Measurements from ENCODE around the gene COL6A3. TPM values are rescaled to one million over a fixed set of nuclear protein-coding genes. Genes with fewer than 3 reads are reported as not detected.

COL6A3 gene
- polyA plus RNA-seq, 1 of the 3 experiments (the other 2 are of a cell fraction), result 18.5 TPM

DNA sequence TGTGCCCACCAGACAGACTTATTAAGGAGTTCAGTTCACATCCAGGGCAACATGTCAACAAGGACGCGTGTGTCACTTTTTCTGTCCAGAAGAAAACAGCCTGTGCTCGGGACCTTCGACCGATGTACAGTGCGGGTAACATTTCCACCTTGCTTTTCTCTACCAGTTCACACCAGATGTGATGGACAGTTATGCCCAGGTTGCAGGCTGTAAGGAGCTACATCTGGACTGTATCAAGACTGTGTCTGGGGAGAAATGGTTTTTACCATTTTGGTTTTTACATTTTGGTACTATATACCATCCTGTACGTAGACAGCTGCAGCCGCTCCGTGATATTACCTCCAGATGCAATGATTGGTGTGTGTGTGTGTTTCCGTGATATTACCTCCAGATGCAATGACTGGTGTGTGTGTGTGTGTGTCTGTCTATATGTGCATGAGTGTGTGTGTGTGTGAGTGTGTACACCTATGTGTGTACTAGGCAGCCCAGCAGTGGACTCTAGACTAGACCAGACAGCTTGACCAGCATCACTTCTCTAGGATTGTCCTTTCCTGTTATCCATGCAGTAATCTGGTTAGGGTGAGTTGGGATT, 118.0 kb downstream of the COL6A3 start:
- DNase-seq, result no peak
- peaks cover 42 to 50% of the 10 kb centered on the region in 2 experiments for H3K4me1 ChIP-seq (ENCODE audit: control insufficient read depth in 1 of 2, insufficient read depth in 2 of 2, low read depth in 1 of 2, low read length in 1 of 2)
- H3K4me3 ChIP-seq (ENCODE audit: low read depth in 2 of 2, low read length in 1 of 2), result no peak overlapping the region
- H3K27ac ChIP-seq (ENCODE audit: low read depth in 2 of 2, low read length in 1 of 2), result peak overlapping the region; percentile 74 to 99; a peak in 3 of 4 replicates
- H3K9ac ChIP-seq, result peak overlapping the region; percentile 39; the same call in 1 of the 2 replicates
- 95% methylated on average over 10 of the region's 10 CpGs for WGBS (ENCODE audit: low lambda C conversion rate)
- no peaks in the 10 kb centered on the region for H3K79me2 ChIP-seq (ENCODE audit: insufficient read depth)
- H3K4me2 ChIP-seq, result no peak overlapping the region
- CTCF ChIA-PET, result interaction anchor here (0.7 to 1.5 kb wide), 3 partner anchors 142 to 276 kb away, joined by 3 to 4 read pairs (median 4); no protein-coding TSS in a partner anchor
- H3K9me3 ChIP-seq, result no peaks in the 10 kb centered on the region
- POLR2A ChIA-PET, result no interaction called here
- peaks cover 45% of the 10 kb centered on the region for H3F3A ChIP-seq (replicated peaks; ENCODE audit: insufficient read depth)
- H3K27me3 ChIP-seq (ENCODE audit: insufficient read depth), result no peaks in the 10 kb centered on the region
- H2AFZ ChIP-seq (ENCODE audit: low read depth), result no peak overlapping the region
- no peak for TF ChIP-seq SMC3 (IDR thresholded peaks at IDR 0.05; ENCODE audit: low read depth, low read length)
- H3K36me3 ChIP-seq (replicated peaks in 1 of 2; ENCODE audit: control insufficient read depth in 1 of 2, insufficient read depth in 2 of 2, low read length in 1 of 2), result no peaks in the 10 kb centered on the region
- no peaks in the 10 kb centered on the region for H4K20me1 ChIP-seq (ENCODE audit: insufficient read depth)
- H3K9me2 ChIP-seq, result no peaks in the 10 kb centered on the region

DNA sequence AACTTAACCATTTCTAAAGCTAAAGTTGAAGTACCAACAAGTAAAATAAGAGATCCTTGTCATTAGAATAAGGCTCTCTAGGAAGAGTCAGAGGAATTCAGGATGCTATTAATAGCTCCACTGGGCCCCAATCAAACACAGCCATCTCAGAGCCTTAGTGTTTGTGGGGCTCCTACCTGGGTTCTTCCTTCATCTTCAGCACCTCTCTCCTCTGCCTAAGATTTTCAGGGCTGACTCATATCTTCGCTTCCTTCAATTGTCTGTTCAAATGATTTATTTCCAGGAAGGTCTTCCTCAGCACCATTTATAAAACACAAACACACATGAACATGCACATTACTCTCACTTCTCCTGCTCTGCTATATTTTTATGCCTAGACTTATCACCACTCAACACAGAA, 119.5 kb downstream of the COL6A3 start:
- no peak overlapping the region for H3K4me3 ChIP-seq (ENCODE audit: low read depth in 2 of 2, low read length in 1 of 2)
- TF ChIP-seq MEF2A (IDR thresholded peaks at IDR 0.05; ENCODE audit: borderline replicate concordance, low read depth) (peak; percentile 60; the same call in 1 of the 2 replicates), FOXJ3 (CRISPR knock-in tag; IDR thresholded peaks at IDR 0.05) (no peak), RCOR1 (IDR thresholded peaks at IDR 0.05; ENCODE audit: low read length) (no peak), GATA2 (CRISPR knock-in tag; IDR thresholded peaks at IDR 0.05) (no peak), FOSL2 (IDR thresholded peaks at IDR 0.05; ENCODE audit: borderline replicate concordance, low read depth) (no peak)
- H3K27ac ChIP-seq (ENCODE audit: low read depth in 2 of 2, low read length in 1 of 2), result peak overlapping the region; percentile 74 to 99
- ChIA-PET POLR2A (interaction anchor here (1.8 kb wide), 1 partner anchor 21 kb away, joined by 4 read pairs; no protein-coding TSS in a partner anchor), CTCF (interaction anchor here (0.7 to 2.0 kb wide), 6 partner anchors 26 to 219 kb away, joined by 3 to 6 read pairs (median 4); no protein-coding TSS in a partner anchor)
- H3K36me3 ChIP-seq (replicated peaks in 1 of 2; ENCODE audit: control insufficient read depth in 1 of 2, insufficient read depth in 2 of 2, low read length in 1 of 2), result no peaks in the 10 kb centered on the region
- no peaks in the 10 kb centered on the region for H4K20me1 ChIP-seq (ENCODE audit: insufficient read depth)
- H3K9me2 ChIP-seq, result no peaks in the 10 kb centered on the region
- H3K9ac ChIP-seq, result peak overlapping the region; percentile 5; the same call in 1 of the 2 replicates
- H3F3A ChIP-seq (replicated peaks; ENCODE audit: insufficient read depth), result peaks cover 41% of the 10 kb centered on the region
- H3K27me3 ChIP-seq (ENCODE audit: insufficient read depth), result no peaks in the 10 kb centered on the region
- peaks cover 47 to 48% of the 10 kb centered on the region in 2 experiments for H3K4me1 ChIP-seq (ENCODE audit: control insufficient read depth in 1 of 2, insufficient read depth in 2 of 2, low read depth in 1 of 2, low read length in 1 of 2)
- H3K79me2 ChIP-seq (ENCODE audit: insufficient read depth), result no peaks in the 10 kb centered on the region
- peak overlapping the region; percentile 9; the same call in 1 of the 2 replicates for H3K4me2 ChIP-seq
- H3K9me3 ChIP-seq, result no peaks in the 10 kb centered on the region
- 96% methylated on average over 1 of the region's 1 CpG for WGBS (ENCODE audit: low lambda C conversion rate)
- H2AFZ ChIP-seq (ENCODE audit: low read depth), result 0 out of 2 replicates have a peak overlapping the region, but pooled peaks have one; percentile 19
- no peak for DNase-seq

DNA sequence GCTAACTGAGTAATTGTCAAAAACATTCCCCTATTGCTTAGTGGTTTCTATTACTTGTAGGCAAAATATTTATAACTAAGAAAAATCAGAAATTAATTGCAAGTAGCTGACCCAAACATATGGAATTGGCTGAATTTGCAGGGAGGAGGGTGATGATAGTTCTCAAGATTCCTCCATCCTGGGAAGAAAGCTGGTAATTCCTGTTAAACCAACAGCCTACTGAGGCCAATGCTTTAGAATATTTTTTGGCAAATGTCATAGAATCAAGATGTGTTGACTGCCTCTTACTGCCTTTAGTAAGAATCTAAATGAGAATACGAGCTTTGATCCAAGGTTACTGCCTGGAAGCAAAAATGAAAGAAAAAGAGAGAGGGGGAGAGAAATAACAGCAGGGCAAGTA, 120.0 kb downstream of the COL6A3 start:
- no peak for DNase-seq
- POLR2A ChIA-PET, result interaction anchor here (1.8 kb wide), 1 partner anchor 21 kb away, joined by 4 read pairs; no protein-coding TSS in a partner anchor
- H2AFZ ChIP-seq (ENCODE audit: low read depth), result 0 out of 2 replicates have a peak overlapping the region, but pooled peaks have one; percentile 19
- H3K36me3 ChIP-seq (replicated peaks in 1 of 2; ENCODE audit: control insufficient read depth in 1 of 2, insufficient read depth in 2 of 2, low read length in 1 of 2), result no peaks in the 10 kb centered on the region
- peak overlapping the region; percentile 9; the same call in 1 of the 2 replicates for H3K4me2 ChIP-seq
- H3K79me2 ChIP-seq (ENCODE audit: insufficient read depth), result no peaks in the 10 kb centered on the region
- 72% methylated on average over 1 of the region's 1 CpG for WGBS (ENCODE audit: low lambda C conversion rate)
- H3K9ac ChIP-seq, result peak overlapping the region; percentile 5; the same call in 1 of the 2 replicates
- TF ChIP-seq RXRA (IDR thresholded peaks at IDR 0.05; ENCODE audit: borderline replicate concordance, low read depth) (no peak), RCOR1 (IDR thresholded peaks at IDR 0.05; ENCODE audit: low read length) (no peak), MXI1 (IDR thresholded peaks at IDR 0.05; ENCODE audit: low read depth, low read length) (no peak), CHD2 (IDR thresholded peaks at IDR 0.05; ENCODE audit: low read length, partially characterized antibody) (no peak), TCF12 (IDR thresholded peaks at IDR 0.05) (0 out of 2 replicates have a peak, but pooled peaks have one; percentile 2), ELF1 (IDR thresholded peaks at IDR 0.05) (no peak), TEAD4 (IDR thresholded peaks at IDR 0.05; ENCODE audit: borderline replicate concordance, insufficient read depth) (no peak)
- TF ChIP-seq, protein P1, sequence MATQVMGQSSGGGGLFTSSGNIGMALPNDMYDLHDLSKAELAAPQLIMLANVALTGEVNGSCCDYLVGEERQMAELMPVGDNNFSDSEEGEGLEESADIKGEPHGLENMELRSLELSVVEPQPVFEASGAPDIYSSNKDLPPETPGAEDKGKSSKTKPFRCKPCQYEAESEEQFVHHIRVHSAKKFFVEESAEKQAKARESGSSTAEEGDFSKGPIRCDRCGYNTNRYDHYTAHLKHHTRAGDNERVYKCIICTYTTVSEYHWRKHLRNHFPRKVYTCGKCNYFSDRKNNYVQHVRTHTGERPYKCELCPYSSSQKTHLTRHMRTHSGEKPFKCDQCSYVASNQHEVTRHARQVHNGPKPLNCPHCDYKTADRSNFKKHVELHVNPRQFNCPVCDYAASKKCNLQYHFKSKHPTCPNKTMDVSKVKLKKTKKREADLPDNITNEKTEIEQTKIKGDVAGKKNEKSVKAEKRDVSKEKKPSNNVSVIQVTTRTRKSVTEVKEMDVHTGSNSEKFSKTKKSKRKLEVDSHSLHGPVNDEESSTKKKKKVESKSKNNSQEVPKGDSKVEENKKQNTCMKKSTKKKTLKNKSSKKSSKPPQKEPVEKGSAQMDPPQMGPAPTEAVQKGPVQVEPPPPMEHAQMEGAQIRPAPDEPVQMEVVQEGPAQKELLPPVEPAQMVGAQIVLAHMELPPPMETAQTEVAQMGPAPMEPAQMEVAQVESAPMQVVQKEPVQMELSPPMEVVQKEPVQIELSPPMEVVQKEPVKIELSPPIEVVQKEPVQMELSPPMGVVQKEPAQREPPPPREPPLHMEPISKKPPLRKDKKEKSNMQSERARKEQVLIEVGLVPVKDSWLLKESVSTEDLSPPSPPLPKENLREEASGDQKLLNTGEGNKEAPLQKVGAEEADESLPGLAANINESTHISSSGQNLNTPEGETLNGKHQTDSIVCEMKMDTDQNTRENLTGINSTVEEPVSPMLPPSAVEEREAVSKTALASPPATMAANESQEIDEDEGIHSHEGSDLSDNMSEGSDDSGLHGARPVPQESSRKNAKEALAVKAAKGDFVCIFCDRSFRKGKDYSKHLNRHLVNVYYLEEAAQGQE (IDR thresholded peaks at IDR 0.05; ENCODE audit: low read depth, low read length), result no peak
- CTCF ChIA-PET, result interaction anchor here (0.7 to 2.0 kb wide), 5 partner anchors 25 to 219 kb away, joined by 3 to 6 read pairs (median 4); no protein-coding TSS in a partner anchor
- H3K4me1 ChIP-seq (ENCODE audit: control insufficient read depth in 1 of 2, insufficient read depth in 2 of 2, low read depth in 1 of 2, low read length in 1 of 2), result peaks cover 43 to 47% of the 10 kb centered on the region in 2 experiments
- peak overlapping the region; percentile 74 to 99 for H3K27ac ChIP-seq (ENCODE audit: low read depth in 2 of 2, low read length in 1 of 2)
- H3K27me3 ChIP-seq (ENCODE audit: insufficient read depth), result no peaks in the 10 kb centered on the region
- H3F3A ChIP-seq (replicated peaks; ENCODE audit: insufficient read depth), result peaks cover 40% of the 10 kb centered on the region
- no peak overlapping the region for H3K4me3 ChIP-seq (ENCODE audit: low read depth in 2 of 2, low read length in 1 of 2)
- no peaks in the 10 kb centered on the region for H3K9me2 ChIP-seq
- H3K9me3 ChIP-seq, result no peaks in the 10 kb centered on the region
- no peaks in the 10 kb centered on the region for H4K20me1 ChIP-seq (ENCODE audit: insufficient read depth)

All from SK-N-SH (cell line).